SJSA1 (cell line): ENCODE data around the gene CAMTA1. TPM values are rescaled to one million over a fixed set of nuclear protein-coding genes. Genes with fewer than 3 reads are reported as not detected.

Experiments used
- DNase-seq, 2 experiments: peaks; one replicate each; pipeline ENCODE4 v3.0.0-alpha.2; 2015 to 2020; ENCODE audit warnings: low spot score in 2 of 2, low read depth in 1 of 2
- H3K27ac ChIP-seq: fragments of 250-450 bp; sonication (Bioruptor Pico); 2 replicates; pipeline ENCODE4 v1.5.1; 2020; ENCODE audit warnings: mild to moderate bottlenecking, moderate library complexity
- H3K27me3 ChIP-seq: fragments of 250-450 bp; sonication (Bioruptor Pico); replicated peaks from 2 replicates; pipeline ENCODE4 v1.5.1; 2020; ENCODE audit warnings: mild to moderate bottlenecking, moderate library complexity
- H3K36me3 ChIP-seq: fragments of 250-450 bp; sonication (Bioruptor Pico); 2 replicates; pipeline ENCODE4 v1.5.1; 2020; ENCODE audit warnings: mild to moderate bottlenecking
- H3K4me1 ChIP-seq: fragments of 250-450 bp; sonication (Bioruptor Pico); replicated peaks from 2 replicates; pipeline ENCODE4 v1.6.1; 2021; ENCODE audit warnings: mild to moderate bottlenecking
- H3K4me3 ChIP-seq: fragments of 250-450 bp; sonication (Bioruptor Pico); 2 replicates; pipeline ENCODE4 v1.5.1; 2020; ENCODE audit warnings: mild to moderate bottlenecking
- H3K9me3 ChIP-seq: fragments of 250-450 bp; sonication (Bioruptor Pico); replicated peaks from 2 replicates; pipeline ENCODE4 v1.5.1; 2020; ENCODE audit warnings: mild to moderate bottlenecking
- total RNA-seq: library from RNA; depleted of rRNA; stranded (reverse); fragments of >200 nt; shearing (Covaris generic); gene quantifications from 2 replicates; pipeline ENCODE4 v1.2.3, GENCODE V29; 2014

CAMTA1 gene
- total RNA-seq, 1 experiment from 2014 or later = 136 TPM

- no peak for DNase-seq
- no peaks in the 10 kb centered on the region for H3K36me3 ChIP-seq
- no peak overlapping the region for H3K27ac ChIP-seq
- no peak overlapping the region for H3K4me3 ChIP-seq
- H3K9me3 ChIP-seq = peaks cover 5% of the 10 kb centered on the region; the same call in 1 of the 2 replicates
- no peaks in the 10 kb centered on the region for H3K4me1 ChIP-seq
- H3K27me3 ChIP-seq = no peaks in the 10 kb centered on the region
These were observed 780.0 kb downstream of the CAMTA1 start for GRCh38 chr1:7565099-7565750.

- Histone ChIP-seq H3K36me3 (no peaks in the 10 kb centered on the region), H3K27me3 (peaks cover under 1% of the 10 kb centered on the region; the same call in 1 of the 2 replicates), H3K4me1 (no peaks in the 10 kb centered on the region), H3K9me3 (peaks cover 5% of the 10 kb centered on the region; the same call in 1 of the 2 replicates), H3K4me3 (no peak overlapping the region), H3K27ac (no peak overlapping the region)
- no peak for DNase-seq
These were observed 781.4 kb downstream of the CAMTA1 start for GRCh38 chr1:7566417-7567375.

- Histone ChIP-seq H3K27ac (no peak overlapping the region), H3K4me3 (no peak overlapping the region), H3K27me3 (peaks cover 7% of the 10 kb centered on the region), H3K4me1 (no peaks in the 10 kb centered on the region), H3K36me3 (no peaks in the 10 kb centered on the region), H3K9me3 (peaks cover 5% of the 10 kb centered on the region; the same call in 1 of the 2 replicates)
- no peak for DNase-seq
These were observed 782.1 kb downstream of the CAMTA1 start for GRCh38 chr1:7567376-7567775.

GRCh38 chr1:7568053-7568452, 782.8 kb downstream of the CAMTA1 start:
- H3K27me3 ChIP-seq = peaks cover 7% of the 10 kb centered on the region
- H3K36me3 ChIP-seq = no peaks in the 10 kb centered on the region
- no peak for DNase-seq
- peaks cover 5% of the 10 kb centered on the region; the same call in 1 of the 2 replicates for H3K9me3 ChIP-seq
- no peak overlapping the region for H3K4me3 ChIP-seq
- H3K4me1 ChIP-seq = no peaks in the 10 kb centered on the region
- H3K27ac ChIP-seq = no peak overlapping the region

- Histone ChIP-seq H3K9me3 (peaks cover 5% of the 10 kb centered on the region; the same call in 1 of the 2 replicates), H3K27ac (no peak overlapping the region), H3K4me3 (no peak overlapping the region), H3K36me3 (no peaks in the 10 kb centered on the region), H3K4me1 (no peaks in the 10 kb centered on the region), H3K27me3 (peaks cover 11% of the 10 kb centered on the region)
- no peak for DNase-seq
These were observed 783.8 kb downstream of the CAMTA1 start for GRCh38 chr1:7568901-7569524.

GRCh38 chr1:7570311-7570710, 785.1 kb downstream of the CAMTA1 start:
- Histone ChIP-seq H3K27ac (no peak overlapping the region), H3K27me3 (peaks cover 11% of the 10 kb centered on the region), H3K36me3 (no peaks in the 10 kb centered on the region), H3K4me1 (no peaks in the 10 kb centered on the region), H3K9me3 (peaks cover 5% of the 10 kb centered on the region; the same call in 1 of the 2 replicates), H3K4me3 (no peak overlapping the region)
- DNase-seq = no peak

GRCh38 chr1:7572654-7573152, 787.4 kb downstream of the CAMTA1 start:
- Histone ChIP-seq H3K27ac (no peak overlapping the region), H3K4me1 (no peaks in the 10 kb centered on the region), H3K9me3 (peaks cover 3% of the 10 kb centered on the region; the same call in 1 of the 2 replicates), H3K4me3 (no peak overlapping the region), H3K27me3 (peaks cover 11% of the 10 kb centered on the region), H3K36me3 (no peaks in the 10 kb centered on the region)
- no peak for DNase-seq

- H3K27ac ChIP-seq = no peak overlapping the region
These were observed 788.2 kb downstream of the CAMTA1 start for GRCh38 chr1:7573481-7573880.

GRCh38 chr1:7574121-7575040, 789.1 kb downstream of the CAMTA1 start:
- Histone ChIP-seq H3K27me3 (peaks cover 11% of the 10 kb centered on the region), H3K36me3 (no peaks in the 10 kb centered on the region), H3K4me1 (no peaks in the 10 kb centered on the region), H3K27ac (no peak overlapping the region), H3K4me3 (no peak overlapping the region), H3K9me3 (0 out of 2 replicates have a peak, but pooled peaks cover 2% of the 10 kb centered on the region)
- no peak for DNase-seq

More at GRCh38 chr1:7573481-7573880, 788.2 kb downstream of the CAMTA1 start:
- Histone ChIP-seq H3K4me1 (no peaks in the 10 kb centered on the region), H3K4me3 (no peak overlapping the region), H3K27me3 (peaks cover 11% of the 10 kb centered on the region), H3K9me3 (peaks cover 3% of the 10 kb centered on the region; the same call in 1 of the 2 replicates), H3K36me3 (no peaks in the 10 kb centered on the region)
- no peak for DNase-seq

- DNase-seq = no peak
- no peaks in the 10 kb centered on the region for H3K36me3 ChIP-seq
- peaks cover 11% of the 10 kb centered on the region for H3K27me3 ChIP-seq
- H3K4me3 ChIP-seq = no peak overlapping the region
- H3K4me1 ChIP-seq = no peaks in the 10 kb centered on the region
- no peaks in the 10 kb centered on the region for H3K9me3 ChIP-seq
- H3K27ac ChIP-seq = no peak overlapping the region
These were observed 789.8 kb downstream of the CAMTA1 start for GRCh38 chr1:7575041-7575400.

- no peak overlapping the region for H3K27ac ChIP-seq
- H3K4me1 ChIP-seq = no peaks in the 10 kb centered on the region
- no peak overlapping the region for H3K4me3 ChIP-seq
- H3K36me3 ChIP-seq = no peaks in the 10 kb centered on the region
- no peak for DNase-seq
- peaks cover 7% of the 10 kb centered on the region for H3K27me3 ChIP-seq
- no peaks in the 10 kb centered on the region for H3K9me3 ChIP-seq
These were observed 791.8 kb downstream of the CAMTA1 start for GRCh38 chr1:7576946-7577657.

- no peak overlapping the region for H3K27ac ChIP-seq
- H3K4me3 ChIP-seq = no peak overlapping the region
- no peaks in the 10 kb centered on the region for H3K36me3 ChIP-seq
- H3K27me3 ChIP-seq = peaks cover 5% of the 10 kb centered on the region; the same call in 1 of the 2 replicates
- no peak for DNase-seq
- no peaks in the 10 kb centered on the region for H3K9me3 ChIP-seq
- H3K4me1 ChIP-seq = no peaks in the 10 kb centered on the region
These were observed 793.0 kb downstream of the CAMTA1 start for GRCh38 chr1:7578206-7578605.
